DMS79 (cell line): ENCODE data around the gene TPRA1.
"Not testable (repeated sequence)": the region's sequence is repeated elsewhere in the genome, so short reads cannot be mapped to it uniquely, and the experiment has no call there.

Experiments
- DNase-seq: peaks from one replicate; lab custom pipeline; 2025; lab: John Stamatoyannopoulos, UW

Gene TPRA1

GRCh38 chr3:127536830-127537812, 53.4 kb downstream of the TPRA1 start:
- peak; percentile 25 for DNase-seq

GRCh38 chr3:127535901-127536829, 54.4 kb downstream of the TPRA1 start:
- DNase-seq = no peak

GRCh38 chr3:127535106-127535785, 55.3 kb downstream of the TPRA1 start:
- DNase-seq = no peak

GRCh38 chr3:127534564-127534963, 56.0 kb downstream of the TPRA1 start:
- DNase-seq = no peak

GRCh38 chr3:127534161-127534451, 56.4 kb downstream of the TPRA1 start:
- no peak for DNase-seq

- DNase-seq = no peak
Observed at GRCh38 chr3:127532561-127533203, 57.9 kb downstream of the TPRA1 start.

GRCh38 chr3:127531821-127532220, 58.7 kb downstream of the TPRA1 start:
- no peak for DNase-seq

- DNase-seq = not testable (repeated sequence)
Observed at GRCh38 chr3:127530863-127531262, 59.7 kb downstream of the TPRA1 start.

- DNase-seq = no peak
Observed at GRCh38 chr3:127529346-127530188, 61.0 kb downstream of the TPRA1 start.

- DNase-seq = no peak
Observed at GRCh38 chr3:127525373-127525772, 65.2 kb downstream of the TPRA1 start.

GRCh38 chr3:127524296-127524896, 66.1 kb downstream of the TPRA1 start:
- peak; percentile 92 for DNase-seq
